GM11168 (cell line): ENCODE results near the gene LMNTD1.
"Not testable (repeated sequence)": the region's sequence is repeated elsewhere in the genome, so short reads cannot be mapped to it uniquely, and the experiment has no call there.

Experiments used
- in situ Hi-C: fragments of 300-500 bp; cut with MboI; formaldehyde crosslinking; loops from one replicate; pipeline ENCODE4 v1.12.0; 2022; ENCODE audit warnings: low sequenced_read_pairs; ENCODE audit not compliant: unreplicated experiment

LMNTD1 gene

DNA sequence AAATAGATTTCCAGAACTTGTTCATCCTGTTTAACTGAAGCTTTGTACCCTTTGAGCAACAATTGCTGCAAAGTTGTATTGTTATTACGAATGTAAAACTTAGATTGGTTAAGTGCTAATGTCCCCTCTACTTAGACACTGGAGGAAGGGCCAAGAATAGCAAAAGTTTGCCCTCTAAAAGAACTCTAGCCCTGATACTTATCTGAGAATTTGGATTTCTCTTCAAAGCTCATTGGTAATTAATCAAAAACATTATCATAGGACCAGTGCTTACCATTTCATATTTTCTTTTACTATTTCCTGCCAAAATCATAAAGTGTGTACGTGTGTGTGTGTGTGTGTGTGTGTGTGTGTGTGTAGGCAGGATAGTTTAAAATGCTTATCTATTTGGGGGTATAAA lies 58.2 kb downstream of the LMNTD1 start:
- in situ Hi-C loops, result no loop called here

DNA sequence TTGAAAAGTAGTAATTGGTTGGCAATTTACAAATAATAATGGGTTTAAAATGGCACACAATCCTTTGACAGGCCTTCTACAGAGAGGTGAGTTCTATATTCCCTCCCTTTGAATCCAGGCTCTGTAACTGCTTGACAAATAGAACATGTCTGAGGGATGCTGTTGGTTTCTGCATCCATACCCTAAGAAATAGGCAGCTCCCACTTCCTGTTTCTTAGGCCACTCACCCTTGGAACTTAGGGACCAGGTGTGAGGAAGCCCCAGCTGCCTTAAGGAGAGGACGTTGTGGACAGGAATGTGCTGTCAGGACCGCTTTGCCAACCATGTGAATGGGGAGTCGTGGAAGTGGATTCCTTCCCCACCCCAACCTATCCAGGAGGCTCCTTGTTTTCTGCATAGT lies 59.4 kb downstream of the LMNTD1 start:
- in situ Hi-C loops, result no loop called here

DNA sequence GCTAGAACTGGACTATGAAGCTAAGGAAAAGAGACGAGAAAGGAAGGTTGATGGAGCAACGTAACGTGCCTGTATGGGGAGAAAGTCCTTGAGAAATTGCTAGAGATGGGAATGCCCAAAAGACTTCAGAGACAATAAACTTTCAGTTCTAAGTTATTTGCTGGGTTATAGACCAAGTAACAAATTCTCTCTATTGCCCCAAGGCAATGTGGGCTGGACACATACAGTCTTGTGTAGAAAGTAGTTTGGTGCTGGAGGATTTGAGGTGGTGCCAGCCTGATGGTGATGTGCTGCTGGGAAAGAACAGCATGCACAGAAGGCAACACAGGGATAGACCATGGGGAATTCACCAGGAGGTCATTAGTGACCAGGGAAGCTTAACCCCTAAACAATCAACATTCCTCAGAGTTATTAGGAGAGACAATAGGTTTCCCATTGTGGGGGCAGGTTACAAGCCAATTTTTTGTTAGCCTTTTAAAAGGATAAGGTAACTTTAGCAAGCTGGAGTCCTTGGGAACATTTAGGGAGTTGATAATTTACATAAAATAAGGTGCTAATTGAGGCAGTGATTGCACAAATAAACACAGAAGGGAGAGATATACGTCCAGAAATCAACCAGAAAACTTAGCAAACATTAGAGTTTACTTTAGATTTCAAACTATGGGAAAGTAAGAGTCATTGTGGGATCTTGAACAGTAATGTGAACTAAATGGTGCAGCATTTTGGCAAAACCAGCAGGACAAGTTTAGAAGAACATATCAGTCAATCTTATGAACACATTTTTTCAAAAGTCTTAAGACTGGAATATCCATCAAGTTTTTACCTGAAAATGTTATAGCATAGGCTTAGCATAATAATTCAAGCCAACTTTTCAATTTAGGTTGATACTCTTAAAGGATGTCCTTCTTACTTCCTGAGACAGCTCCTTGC lies 61.4 kb downstream of the LMNTD1 start:
- in situ Hi-C loops, result no loop called here

DNA sequence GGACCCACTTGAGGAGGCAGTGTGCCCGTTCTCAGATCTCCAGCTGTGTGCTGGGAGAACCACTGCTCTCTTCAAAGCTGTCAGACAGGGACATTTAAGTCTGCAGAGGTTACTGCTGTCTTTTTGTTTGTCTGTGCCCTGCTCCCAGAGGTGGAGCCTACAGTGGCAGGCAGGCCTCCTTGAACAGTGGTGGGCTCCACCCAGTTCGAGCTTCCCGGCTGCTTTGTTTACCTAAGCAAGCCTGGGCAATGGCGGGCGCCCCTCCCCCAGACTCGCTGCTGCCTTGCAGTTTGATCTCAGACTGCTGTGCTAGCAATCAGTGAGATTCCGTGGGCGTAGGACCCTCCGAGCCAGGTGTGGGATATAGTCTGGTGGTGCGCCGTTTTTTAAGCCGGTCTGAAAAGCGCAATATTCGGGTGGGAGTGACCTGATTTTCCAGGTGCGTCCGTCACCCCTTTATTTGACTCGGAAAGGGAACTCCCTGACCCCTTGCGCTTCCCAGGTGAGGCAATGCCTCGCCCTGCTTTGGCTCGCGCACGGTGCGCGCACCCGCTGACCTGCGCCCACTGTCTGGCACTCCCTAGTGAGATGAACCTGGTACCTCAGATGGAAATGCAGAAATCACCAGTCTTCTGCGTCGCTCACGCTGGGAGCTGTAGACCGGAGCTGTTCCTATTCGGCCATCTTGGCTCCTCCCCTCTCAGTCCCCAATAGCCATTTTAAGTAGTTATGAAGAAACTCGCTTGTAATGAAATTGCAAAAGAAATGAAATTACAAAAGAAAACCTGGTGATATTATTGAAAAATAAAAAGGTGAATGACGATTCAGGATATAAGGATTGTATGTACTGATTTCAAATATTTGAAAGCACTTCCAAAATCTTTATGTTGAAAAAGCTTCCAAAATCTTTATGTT lies 63.9 kb downstream of the LMNTD1 start:
- in situ Hi-C loops, result not testable (repeated sequence)

DNA sequence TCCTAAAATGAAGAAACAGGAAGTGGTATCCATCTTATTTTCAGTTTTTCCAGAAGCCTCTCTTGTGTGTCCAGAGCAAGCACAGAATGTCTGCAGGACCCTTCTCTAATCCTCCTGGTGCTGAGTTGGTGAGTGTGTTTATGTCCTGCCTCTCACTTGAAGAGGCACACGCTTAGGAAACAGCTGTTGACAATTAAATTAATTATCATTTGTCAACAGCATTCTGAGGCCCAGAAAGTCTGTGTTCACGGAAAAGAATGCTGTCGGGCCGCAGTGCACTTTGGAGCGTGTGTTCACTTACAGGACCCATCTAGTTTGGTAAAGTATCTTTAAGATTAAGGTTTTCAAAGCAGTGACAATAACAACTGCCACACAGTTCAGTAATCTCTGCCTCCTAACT lies 70.5 kb downstream of the LMNTD1 start:
- in situ Hi-C loops, result no loop called here

DNA sequence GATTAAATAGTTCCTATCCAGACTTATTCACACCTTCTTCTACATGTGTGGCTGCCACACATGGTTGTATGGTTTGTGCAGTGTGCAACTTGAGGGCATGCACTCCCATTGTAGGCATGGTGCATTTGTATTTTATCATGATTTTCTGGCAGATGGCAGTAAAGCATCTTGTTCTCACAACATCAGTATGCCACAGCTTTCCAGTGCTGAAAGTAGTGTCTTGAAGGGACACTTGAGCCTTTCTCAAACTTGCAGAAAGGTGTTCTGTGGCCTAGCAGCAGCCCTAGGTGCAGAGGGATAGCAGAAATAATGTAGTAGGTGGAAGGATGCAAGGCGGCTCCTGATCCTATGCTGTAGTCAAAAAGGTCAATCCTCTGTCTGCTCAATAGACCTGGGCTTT lies 72.9 kb downstream of the LMNTD1 start:
- in situ Hi-C loops, result no loop called here

DNA sequence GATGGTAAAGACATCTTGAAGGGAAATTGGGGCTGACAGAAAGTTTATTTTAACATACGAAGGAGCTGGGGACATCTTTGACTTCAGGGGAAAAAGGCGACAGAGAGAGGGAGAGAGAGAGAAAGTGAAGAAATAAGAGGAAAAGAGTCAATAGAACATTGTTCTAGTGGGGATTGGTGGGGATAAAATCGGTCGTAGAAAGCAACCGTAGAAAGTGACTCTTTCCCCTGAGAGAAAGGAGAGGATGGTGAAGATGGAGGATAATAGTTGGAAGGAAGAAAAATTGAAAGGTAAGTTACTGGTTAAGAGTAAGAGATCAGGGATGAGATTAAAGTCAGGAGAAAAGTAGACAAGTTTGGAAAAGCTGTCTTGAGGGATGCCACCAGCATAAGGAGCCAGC lies 75.9 kb downstream of the LMNTD1 start:
- in situ Hi-C loops, result no loop called here

DNA sequence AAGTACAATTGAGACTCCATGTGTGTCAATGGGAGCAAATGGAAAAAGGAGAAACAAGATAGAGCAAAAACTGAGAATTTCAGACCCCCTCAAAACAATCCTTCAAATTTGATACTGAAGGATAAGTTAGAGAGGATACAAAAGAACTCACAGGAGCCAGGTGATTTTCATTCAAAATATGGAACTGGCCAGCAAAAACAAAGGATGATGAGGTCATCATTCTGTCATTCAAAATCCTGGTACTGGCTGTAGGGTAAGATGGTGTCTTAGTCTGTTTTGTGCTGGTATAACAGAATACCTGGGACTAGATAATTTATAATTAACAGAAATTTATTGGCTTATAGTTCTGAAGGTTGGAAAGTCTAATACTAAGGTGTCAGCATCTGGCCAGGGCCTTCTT lies 80.6 kb downstream of the LMNTD1 start:
- in situ Hi-C loops, result no loop called here

DNA sequence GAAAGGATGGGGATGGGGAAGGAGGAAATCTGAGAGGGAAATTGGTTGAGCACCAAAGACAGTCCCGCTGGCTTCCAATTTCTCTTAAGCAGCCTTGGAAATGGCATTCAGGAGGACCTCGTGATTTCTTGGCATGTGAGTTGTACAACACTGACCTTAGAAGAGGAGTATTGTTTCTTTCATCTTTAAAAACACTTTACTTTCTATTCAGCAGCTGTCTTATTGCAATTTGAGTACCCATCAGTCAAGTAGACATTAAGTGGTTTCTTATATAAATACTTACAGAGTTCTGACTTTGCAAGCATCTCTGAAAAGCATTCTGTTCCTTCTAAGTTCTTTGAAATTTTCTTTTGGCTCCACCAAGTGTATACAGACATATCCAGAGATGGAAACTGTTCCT lies 83.2 kb downstream of the LMNTD1 start:
- in situ Hi-C loops, result no loop called here

DNA sequence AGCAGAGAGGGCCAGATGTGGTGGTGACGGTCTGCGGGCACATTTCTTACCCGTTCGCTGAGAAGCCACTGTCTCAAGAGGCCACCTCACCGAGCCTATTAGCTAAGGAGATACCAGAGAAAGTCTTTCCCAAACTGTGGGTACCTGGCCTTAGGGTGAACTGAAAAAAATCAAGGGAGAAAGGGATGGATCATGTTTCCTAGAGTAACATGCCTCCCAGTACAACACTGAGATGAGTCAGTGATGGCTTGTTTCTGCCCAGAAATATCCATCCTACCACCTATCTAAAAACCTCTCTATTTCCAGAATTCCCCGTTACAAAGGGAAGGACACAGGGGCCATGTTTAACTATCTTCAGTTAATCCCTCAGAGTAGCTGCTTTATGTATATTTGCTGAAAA lies 83.7 kb downstream of the LMNTD1 start:
- in situ Hi-C loops, result no loop called here

DNA sequence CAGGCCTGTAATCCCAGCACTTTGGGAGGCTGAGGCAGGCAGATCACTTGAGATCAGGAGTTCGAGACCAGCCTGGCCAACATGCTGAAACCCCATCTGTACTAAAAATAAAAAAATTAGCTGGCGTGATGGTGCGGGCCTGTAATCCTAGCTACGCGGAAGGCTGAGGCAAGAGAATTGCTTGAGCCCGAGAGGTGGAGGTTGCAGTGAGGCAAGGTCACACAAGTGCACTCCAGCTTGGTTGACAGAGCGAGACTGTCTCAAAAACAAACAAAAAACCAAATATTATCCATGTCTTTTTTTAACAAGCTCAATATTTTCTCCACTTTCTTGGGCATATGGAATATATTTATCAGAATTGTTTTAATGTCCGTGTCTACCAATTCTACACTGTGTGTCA lies 89.6 kb downstream of the LMNTD1 start:
- in situ Hi-C loops, result no loop called here

DNA sequence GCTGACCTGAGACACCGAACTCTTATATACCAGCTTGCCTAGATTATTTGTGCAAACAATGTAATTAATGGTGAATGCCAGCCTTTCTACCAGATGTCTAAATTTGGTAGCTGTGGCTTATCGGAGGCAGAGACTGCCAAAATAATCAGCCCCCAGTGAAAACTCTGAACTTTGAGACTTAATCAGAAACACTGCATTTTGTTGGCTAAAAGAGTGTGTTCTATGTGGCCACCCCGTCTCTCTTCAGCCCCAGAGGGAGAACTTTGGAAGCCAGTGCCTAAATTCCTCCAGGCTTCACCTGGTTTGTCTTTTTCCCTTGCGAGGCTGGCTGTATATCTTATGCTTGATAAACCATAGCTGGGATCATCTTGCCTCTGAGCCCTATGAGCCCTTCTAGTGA lies 90.1 kb downstream of the LMNTD1 start:
- in situ Hi-C loops, result no loop called here

DNA sequence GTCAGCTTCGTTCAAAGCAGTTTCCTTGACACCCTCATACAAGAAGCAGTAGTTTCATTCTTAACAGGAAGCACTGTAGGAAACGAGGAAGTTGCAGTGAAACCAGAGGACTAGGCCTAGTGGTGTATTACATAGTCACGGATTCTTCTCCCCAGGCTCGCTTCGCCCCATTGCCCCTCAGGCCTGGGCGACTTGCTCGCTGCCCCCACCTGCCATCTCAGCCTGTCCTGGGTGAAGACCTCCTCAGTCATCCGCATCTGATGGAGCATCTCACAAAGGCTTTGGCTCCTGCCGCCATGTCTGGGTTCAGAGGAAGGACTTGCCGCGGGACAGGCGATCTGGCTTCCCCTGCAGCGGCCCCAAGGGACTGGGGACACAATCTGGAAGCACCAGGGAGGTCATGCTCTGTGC lies 93.5 kb downstream of the LMNTD1 start:
- in situ Hi-C loops, result no loop called here

DNA sequence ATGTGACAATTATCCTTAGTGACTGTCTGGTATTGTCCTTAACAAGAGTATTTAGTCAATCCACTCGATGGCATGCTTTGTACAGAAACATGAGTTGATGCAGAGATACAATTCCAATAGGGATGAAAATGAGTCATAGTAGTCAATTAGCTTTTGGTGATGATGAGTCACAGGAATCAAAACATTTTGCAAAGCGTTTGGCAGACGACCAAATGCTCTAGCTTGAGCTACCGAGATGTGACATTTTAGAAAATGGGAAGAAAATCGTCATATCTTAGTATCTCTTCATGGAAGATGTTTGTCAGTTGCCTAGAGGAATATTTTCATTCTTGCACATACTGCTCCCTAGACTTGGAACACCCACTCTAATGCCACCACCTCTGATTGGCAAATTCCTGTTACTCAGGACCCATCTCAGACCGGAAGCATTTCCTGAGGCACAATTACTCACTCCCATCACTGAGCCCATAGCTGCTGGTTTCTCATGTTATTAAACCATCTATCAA lies 95.0 kb downstream of the LMNTD1 start:
- in situ Hi-C loops, result no loop called here

DNA sequence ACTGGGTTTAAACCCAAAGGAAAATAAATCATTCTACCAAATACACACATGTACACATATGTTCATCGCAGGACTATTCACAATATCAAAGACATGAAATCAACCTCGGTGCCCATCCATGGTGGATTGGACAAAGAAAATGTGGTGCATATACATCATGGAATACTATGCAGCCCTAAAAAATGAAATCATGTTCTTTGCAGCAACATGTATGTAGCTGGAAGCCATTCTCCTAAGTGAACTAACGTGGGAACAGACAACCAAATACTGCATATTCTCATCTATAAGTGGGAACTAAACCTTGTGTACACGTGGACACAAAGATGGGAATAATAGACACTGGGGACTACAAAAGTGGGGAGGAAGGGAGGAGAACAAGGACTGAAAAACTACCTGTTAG lies 96.6 kb downstream of the LMNTD1 start:
- in situ Hi-C loops, result no loop called here

DNA sequence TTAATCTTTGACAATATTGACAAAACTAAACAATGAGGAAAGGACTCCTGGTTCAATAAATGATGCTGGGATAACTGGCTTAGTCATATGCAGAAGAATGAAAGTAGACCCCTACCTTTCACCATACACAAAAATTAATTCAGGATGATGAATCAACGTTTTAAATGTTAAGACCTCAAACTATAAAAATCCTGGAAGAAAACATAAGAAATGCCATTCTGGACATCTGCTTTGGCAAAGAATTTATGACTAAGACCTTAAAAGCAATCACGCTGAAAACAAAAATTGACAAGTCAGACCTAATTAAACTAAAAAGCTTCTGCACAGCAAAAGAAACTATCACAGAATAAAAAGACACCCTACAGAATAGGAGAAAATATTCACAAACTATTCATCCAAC lies 97.4 kb downstream of the LMNTD1 start:
- in situ Hi-C loops, result no loop called here

DNA sequence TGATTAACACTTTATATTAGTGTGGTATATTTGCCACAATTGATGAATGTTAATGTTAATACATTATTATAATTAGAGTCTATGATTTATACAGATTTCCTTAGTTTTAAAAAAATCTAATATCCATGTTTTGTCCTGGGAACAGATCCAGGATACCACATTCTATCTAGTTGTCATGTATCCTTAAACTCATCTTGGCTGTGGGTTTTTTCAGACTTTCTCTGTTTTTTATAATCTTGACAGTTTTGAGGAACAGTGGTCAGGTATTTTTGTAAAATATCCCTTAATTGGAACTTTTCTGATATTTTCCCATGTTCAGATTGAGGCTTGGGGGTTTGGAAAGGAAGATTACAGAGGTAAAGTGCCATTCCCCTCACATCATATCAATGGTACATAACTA lies 104.1 kb downstream of the LMNTD1 start:
- in situ Hi-C loops, result loop anchor here (10.0 kb wide), 1 partner anchor 576 kb away; no protein-coding TSS in a partner anchor

DNA sequence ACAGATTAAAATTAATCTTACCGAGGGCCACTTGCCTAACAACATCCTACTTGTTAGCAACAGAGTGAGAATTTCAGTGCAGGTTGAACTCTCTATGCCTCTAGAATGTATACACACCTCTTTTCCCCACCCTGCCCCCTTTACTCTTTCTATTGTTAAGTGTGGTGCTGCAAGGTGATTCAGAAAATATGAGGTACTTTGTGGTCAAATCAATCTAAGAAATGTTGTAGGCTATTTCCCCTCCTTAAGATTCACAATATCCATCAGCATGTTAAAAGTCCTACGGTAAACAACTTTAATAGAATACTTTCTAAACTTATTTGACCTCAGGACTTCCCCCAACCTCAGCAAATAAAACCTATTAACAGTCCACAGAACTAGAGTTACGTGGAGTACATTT lies 106.0 kb downstream of the LMNTD1 start:
- in situ Hi-C loops, result loop anchor here (10.0 kb wide), 1 partner anchor 578 kb away; no protein-coding TSS in a partner anchor

DNA sequence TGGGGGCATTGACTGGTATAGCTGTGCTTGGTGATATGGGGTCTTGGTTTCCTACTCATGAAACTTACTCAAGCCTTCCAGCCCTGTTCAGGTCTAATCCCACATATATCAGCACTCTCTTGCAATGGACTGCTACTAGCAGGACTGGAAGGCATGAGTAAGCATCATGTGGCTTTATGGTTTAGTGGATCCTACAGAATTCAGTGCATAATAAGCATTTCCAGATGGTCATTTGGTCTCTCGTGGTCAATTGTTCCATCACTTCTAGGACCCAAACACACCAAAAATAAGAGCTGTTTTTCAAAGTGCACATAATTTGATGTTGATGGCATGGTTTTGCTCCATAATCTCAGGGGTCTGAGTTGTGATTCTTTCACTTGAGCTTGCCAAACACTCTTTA lies 114.4 kb downstream of the LMNTD1 start:
- in situ Hi-C loops, result no loop called here

DNA sequence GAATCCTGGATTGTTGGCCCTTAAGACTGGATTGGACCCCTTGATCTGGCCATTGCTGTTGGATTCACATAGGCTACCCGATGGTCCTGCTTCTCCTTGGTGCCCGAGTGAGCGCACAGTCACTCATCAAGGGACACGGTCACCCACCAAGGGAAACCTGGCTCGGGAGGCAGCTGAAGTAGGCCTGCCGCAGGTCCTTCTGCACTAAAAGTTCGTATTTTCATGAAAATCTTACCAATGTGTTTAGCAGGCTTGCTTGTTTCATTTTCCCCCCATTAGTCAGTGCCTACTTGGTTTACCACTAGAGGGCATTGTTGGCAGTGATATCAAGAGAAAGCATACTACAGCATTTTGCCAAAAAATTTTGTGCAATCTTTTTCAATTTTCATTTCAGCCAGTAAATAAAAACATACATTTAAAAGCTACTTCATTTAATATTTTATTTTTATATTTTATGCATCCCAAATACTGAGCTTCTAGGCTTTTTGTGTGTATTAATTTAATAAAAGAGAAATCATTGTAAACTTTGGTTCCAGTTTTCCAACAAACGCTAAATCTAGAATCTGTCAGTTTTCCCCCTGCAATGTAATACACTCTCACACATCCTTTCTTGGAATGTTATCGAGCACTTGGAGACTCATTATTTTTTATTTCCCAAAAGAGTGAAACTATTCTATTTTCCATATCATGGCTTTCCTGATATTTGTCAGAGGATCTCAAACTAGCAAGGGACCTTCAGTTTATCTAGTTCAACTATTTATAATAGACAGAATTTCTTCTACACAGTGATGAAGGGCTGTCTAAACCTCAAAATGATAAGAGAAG lies 116.7 kb downstream of the LMNTD1 start:
- in situ Hi-C loops, result no loop called here
